Epithelial cell of proximal tubule (primary cell): Measurements from ENCODE around the gene CIAO2A. TPM values are rescaled to one million over a fixed set of nuclear protein-coding genes. Genes with fewer than 3 reads are reported as not detected.
A peak's percentile ranks its signal among the peaks of the same experiment; 100 is the strongest.
"Not testable (repeated sequence)": the region's sequence is repeated elsewhere in the genome, so short reads cannot be mapped to it uniquely, and the experiment has no call there.

Experiments
- DNase-seq: peaks from one replicate; pipeline ENCODE4 v3.0.0-alpha.2; 2011; ENCODE audit warnings: low read depth
- H3K4me3 ChIP-seq: 2 replicates; pipeline ENCODE4 v1.5.1; 2011; ENCODE audit warnings: low read depth, mild to moderate bottlenecking, low read length
- total RNA-seq: library from RNA; depleted of rRNA; stranded (reverse); fragments of >200 nt; gene quantifications from 2 replicates; pipeline ENCODE4 v1.2.3, GENCODE V29; 2015
- TF ChIP-seq, protein P1 (sequence below): conservative IDR thresholded peaks from 2 replicates; pipeline ENCODE4 v1.5.1; 2012; ENCODE audit warnings: low read depth, mild to moderate bottlenecking, low read length

Gene CIAO2A
- total RNA-seq, 1 donor from 2014 or later: 92.3 TPM

DNA sequence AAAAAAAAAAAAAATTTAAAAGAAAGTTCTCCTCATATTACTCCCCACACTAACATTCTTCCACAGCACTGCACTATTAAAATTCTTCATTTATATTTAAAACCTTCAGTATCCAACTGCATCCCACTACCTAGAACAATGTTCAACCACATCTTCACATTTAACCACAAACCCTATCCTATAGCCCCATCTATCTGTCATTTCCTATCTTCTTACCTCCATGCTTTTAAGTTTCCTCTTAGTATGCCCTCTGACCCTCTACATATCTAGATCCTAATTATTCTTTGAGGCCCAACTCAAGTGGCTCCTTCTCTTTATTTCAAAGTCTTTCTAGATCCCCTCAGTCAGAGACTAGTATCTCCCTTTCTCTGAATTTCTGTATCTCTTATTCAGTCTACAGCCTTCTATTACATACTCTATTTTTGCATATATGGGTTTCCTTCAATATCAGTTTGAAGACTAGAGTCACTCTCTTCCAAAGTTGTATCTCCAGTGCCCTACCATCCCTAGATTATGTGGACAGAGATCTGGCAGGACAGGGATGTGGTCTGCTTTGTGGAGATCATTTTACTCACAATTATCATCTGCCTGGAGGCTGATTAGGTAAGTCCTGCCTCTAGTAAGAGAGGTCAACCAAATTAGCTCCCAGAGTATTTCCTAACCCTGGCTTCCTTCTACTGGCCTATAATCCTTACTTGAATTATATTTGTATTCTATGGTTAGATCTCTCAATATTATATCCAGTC is 1.4 kb downstream of the CIAO2A start:
- H3K4me3 ChIP-seq: peak overlapping the region; percentile 91
- TF ChIP-seq, protein P1, sequence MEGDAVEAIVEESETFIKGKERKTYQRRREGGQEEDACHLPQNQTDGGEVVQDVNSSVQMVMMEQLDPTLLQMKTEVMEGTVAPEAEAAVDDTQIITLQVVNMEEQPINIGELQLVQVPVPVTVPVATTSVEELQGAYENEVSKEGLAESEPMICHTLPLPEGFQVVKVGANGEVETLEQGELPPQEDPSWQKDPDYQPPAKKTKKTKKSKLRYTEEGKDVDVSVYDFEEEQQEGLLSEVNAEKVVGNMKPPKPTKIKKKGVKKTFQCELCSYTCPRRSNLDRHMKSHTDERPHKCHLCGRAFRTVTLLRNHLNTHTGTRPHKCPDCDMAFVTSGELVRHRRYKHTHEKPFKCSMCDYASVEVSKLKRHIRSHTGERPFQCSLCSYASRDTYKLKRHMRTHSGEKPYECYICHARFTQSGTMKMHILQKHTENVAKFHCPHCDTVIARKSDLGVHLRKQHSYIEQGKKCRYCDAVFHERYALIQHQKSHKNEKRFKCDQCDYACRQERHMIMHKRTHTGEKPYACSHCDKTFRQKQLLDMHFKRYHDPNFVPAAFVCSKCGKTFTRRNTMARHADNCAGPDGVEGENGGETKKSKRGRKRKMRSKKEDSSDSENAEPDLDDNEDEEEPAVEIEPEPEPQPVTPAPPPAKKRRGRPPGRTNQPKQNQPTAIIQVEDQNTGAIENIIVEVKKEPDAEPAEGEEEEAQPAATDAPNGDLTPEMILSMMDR: peak; percentile 17
- no peak for DNase-seq

DNA sequence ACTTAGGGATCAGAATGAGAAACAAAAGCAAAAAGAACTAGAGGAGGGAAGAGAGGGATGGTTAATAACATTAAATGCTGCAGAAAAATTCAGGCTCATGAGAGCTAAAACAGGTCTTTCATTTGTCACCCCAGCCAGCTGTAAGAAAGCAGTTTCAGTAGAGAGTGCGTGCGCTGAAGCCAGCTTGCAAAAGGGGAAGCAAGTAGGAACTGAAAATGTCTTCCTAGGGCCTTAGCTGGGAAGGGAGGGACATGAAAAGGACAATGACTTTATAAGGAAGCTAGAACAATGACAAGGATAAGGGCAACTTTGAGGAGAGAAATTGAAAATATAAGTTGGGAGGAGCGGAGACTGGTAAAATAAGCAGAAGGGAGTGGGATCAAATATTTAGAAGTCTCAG is 3.1 kb downstream of the CIAO2A start:
- no peak for DNase-seq
- H3K4me3 ChIP-seq: no peak overlapping the region
- TF ChIP-seq, protein P1: no peak

DNA sequence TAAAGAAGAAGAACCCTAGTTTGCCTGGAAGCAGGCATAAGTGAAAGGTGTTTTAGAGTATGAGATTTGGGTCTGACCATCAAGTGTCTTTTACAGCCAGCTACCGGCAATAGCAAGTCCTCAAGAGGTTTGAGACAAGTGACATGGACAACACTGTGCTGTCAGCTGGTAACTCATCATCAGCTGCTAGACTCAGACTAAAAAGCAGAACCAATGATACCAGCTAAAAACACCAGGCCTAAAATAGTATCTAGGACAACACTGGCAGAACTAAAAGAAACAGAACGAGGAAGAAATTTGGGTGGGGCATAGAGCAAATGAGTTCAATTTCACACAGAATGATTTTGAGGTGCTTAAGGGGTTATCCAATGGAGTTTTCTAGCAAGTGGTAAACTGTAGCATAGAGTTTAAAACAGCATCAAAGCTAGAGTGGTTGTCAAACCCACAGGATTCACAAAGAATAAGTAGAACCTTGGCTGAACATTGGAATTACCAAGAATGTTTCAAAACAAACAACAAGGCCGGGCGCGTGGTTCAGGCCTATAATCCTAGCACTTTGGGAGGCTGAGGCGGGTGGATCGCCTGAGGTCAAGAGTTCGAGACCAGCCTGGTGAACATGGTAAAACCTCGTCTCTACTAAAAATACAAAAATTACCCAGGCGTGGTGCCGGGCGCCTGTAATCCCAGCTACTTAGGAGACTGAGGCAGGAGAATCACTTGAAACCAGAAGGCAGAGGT is 3.9 kb downstream of the CIAO2A start:
- DNase-seq: no peak
- TF ChIP-seq, protein P1: no peak
- H3K4me3 ChIP-seq: no peak overlapping the region

DNA sequence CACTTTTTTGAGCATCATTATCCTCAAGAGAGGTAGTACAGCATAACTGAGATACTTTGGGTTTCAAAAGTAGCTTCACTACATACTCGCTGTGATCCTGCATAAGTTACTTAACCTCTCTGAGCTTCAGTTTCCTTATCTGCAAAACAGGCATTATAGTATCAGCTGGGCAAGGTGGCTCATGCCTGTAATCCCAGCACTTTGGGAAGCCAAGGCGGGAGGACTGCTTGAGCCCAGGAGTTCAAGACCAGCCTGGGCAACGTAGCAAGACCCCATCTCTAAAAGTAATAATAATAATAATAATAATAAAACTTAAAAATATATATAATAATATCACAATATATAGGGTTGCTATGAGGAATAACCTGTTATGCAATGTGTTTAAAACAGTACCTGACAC is 10.9 kb downstream of the CIAO2A start:
- TF ChIP-seq, protein P1: no peak
- no peak for DNase-seq
- no peak overlapping the region for H3K4me3 ChIP-seq

DNA sequence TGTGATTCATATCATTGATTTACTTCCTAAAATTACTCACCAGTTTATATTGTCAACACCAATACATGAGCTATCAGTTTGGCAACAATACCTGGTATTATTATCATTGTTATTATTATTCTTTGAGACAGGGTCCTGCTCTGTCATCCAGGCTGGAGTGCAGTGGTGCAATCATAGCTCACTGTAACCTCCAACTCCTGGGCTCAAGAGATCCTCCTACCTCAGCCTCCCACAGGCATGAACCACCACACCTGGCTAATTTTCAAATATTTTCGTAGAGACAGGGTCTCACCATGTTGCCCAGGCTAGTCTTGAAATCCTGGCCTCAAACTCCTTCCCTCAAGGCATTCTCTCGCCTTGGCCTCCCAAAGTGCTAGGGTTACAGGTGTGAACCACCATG is 20.1 kb downstream of the CIAO2A start:
- not testable (repeated sequence) for H3K4me3 ChIP-seq, DNase-seq

DNA sequence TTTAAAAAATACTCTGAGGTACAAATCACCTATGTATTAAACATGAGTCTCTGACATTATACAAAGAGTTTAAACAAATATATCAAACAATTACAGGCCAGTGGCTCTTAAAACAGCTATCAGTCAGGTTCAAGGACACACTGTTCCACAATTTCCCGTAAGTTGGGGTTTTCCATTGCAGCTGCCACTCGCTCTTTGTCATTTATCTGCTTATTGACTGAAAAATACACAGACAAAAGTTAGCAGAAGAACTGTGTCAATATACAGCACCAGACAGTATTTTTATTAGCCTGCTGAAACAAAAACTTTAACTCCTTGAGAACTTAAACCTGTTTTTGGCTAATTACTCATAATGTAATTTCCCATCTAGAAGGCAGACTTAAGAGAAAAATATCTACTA is 20.8 kb downstream of the CIAO2A start:
- no peak overlapping the region for H3K4me3 ChIP-seq
- TF ChIP-seq, protein P1: no peak
- no peak for DNase-seq

DNA sequence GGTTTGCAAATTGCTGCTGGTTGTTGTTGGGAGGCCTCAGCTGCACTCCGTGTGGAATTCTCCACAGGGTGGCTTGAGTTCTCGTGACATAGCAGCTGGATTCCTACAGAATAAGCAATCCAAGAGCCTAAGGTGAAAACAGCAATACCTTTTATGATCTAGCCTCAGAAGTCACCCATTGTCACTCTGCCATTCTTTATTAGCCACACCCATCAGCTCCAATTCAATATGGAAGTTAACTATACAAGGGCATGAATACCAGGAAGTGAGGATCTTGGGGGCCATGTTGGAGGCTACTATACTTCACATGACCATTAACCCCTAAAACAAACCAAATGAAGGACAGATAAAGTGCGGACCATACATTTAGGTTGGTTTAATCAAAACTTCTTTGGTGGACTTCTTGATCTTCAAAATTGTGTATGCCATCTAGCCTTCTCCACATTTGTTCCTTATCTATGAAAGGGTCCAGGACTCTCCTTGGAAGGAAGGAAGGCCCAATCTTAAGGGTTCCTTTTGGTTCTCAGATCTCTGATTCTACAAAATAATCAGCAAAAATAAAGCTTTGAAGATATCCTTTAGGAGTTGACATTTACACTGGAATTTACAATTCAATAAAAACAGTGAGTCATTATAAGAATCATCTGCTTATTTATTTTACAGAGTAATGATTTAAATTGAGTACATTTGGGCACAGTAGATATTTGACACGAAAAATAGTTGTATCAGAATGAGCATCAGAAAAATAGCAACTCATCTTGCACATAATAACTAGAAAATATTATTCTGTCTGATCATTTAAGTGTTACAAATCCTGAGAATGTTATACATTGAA is 21.5 kb downstream of the CIAO2A start:
- TF ChIP-seq, protein P1: no peak
- no peak overlapping the region for H3K4me3 ChIP-seq
- DNase-seq: no peak
